Ovary (tissue), 3 donors: Measurements from ENCODE around the gene SFSWAP.

Experiments used
- CTCF ChIP-seq, 3 donors: fragments of 450-650 bp in 2 of 3; fragments of 200-600 bp in 1 of 3; IDR thresholded peaks; one replicate each; pipeline versions ENCODE4 v1.5.1 to v1.8.0; 2016 to 2022; ENCODE audit warnings: antibody characterized with exemption in 3 of 3, mild to moderate bottlenecking in 1 of 3
- POLR2A ChIP-seq: fragments of 450-650 bp; IDR thresholded peaks from one replicate; pipeline ENCODE4 v1.6.1; 2017; ENCODE audit warnings: antibody characterized with exemption, mild to moderate bottlenecking, moderate library complexity
- donor health status: DM: no; HTN: no; CAD: no.

DNA sequence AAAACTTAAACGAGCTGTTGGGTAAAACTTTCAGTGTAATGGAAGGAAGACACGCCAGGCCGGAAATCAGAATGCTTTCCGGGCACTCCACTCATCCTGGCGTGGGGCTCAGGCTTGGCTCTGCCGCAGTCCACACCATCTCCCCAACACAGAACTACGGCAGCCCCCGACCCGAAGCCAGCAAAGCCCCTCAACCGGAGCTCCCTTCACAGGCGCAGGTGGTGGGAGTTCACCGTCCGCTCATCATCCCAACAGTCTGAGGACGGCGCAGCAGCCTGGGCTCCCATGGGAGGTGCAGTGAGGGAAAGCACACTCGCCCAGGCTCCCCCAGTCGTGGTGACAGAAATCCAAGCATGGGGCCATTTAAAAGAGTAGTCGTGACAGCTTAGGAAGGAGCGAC is 106.4 kb downstream of the SFSWAP start:
- no peak for TF ChIP-seq CTCF (IDR thresholded peaks at IDR 0.05)
- no peak for TF ChIP-seq POLR2A
